Measurements from ENCODE around the gene TRIM4.
A peak's percentile ranks its signal among the peaks of the same experiment; 100 is the strongest.
"Not testable (repeated sequence)": the region's sequence is repeated elsewhere in the genome, so short reads cannot be mapped to it uniquely, and the experiment has no call there.

The TRIM4 gene

GRCh38 chr7:99918959-99919813 lies at the start of gene TRIM4:
TSS of gene TRIM4 (minus strand) at chr7:99919530. CDS start at chr7:99919401, 129 bp downstream.
- peak; percentile 83 for DNase-seq (ENCODE audit: low read depth)

- no peak for DNase-seq (ENCODE audit: low read depth)
Observed at GRCh38 chr7:99958564-99959227, 39.4 kb upstream of the TRIM4 start.

- no peak for DNase-seq (ENCODE audit: low read depth)
Observed at GRCh38 chr7:99955247-99955646, 35.9 kb upstream of the TRIM4 start.

- DNase-seq (ENCODE audit: low read depth) = not testable (repeated sequence)
Observed at GRCh38 chr7:99954643-99955042, 35.3 kb upstream of the TRIM4 start.

- DNase-seq (ENCODE audit: low read depth) = peak; percentile 56
Observed at GRCh38 chr7:99953649-99954048, 34.3 kb upstream of the TRIM4 start.

- not testable (repeated sequence) for DNase-seq (ENCODE audit: low read depth)
Observed at GRCh38 chr7:99952649-99953048, 33.3 kb upstream of the TRIM4 start.

GRCh38 chr7:99950819-99951218 lies 31.5 kb upstream of the TRIM4 start:
- DNase-seq (ENCODE audit: low read depth) = not testable (repeated sequence)

- DNase-seq (ENCODE audit: low read depth) = no peak
Observed at GRCh38 chr7:99949645-99950228, 30.4 kb upstream of the TRIM4 start.

- DNase-seq (ENCODE audit: low read depth) = no peak
Observed at GRCh38 chr7:99947608-99948007, 28.3 kb upstream of the TRIM4 start.

GRCh38 chr7:99944497-99945070 lies 25.3 kb upstream of the TRIM4 start:
- no peak for DNase-seq (ENCODE audit: low read depth)

- DNase-seq (ENCODE audit: low read depth) = no peak
Observed at GRCh38 chr7:99943641-99944496, 24.5 kb upstream of the TRIM4 start.

GRCh38 chr7:99938296-99938695 lies 19.0 kb upstream of the TRIM4 start:
- no peak for DNase-seq (ENCODE audit: low read depth)

- DNase-seq (ENCODE audit: low read depth) = not testable (repeated sequence)
Observed at GRCh38 chr7:99935009-99935408, 15.7 kb upstream of the TRIM4 start.

- DNase-seq (ENCODE audit: low read depth) = no peak
Observed at GRCh38 chr7:99930376-99930775, 11.0 kb upstream of the TRIM4 start.

GRCh38 chr7:99929730-99930053 lies 10.4 kb upstream of the TRIM4 start:
- no peak for DNase-seq (ENCODE audit: low read depth)

GRCh38 chr7:99928994-99929729 lies 9.8 kb upstream of the TRIM4 start, which contains the start of gene GJC3:
TSS of gene GJC3 (minus strand) at chr7:99929620. CDS start at chr7:99929620, 0 bp downstream.
- DNase-seq (ENCODE audit: low read depth) = peak; percentile 42

GRCh38 chr7:99928188-99928587 lies 8.9 kb upstream of the TRIM4 start:
- DNase-seq (ENCODE audit: low read depth) = no peak

GRCh38 chr7:99927536-99927935 lies 8.2 kb upstream of the TRIM4 start:
- no peak for DNase-seq (ENCODE audit: low read depth)

GRCh38 chr7:99926321-99926720 lies 7.0 kb upstream of the TRIM4 start:
- no peak for DNase-seq (ENCODE audit: low read depth)

- DNase-seq (ENCODE audit: low read depth) = no peak
Observed at GRCh38 chr7:99923200-99923599, 3.9 kb upstream of the TRIM4 start.

- DNase-seq (ENCODE audit: low read depth) = no peak
Observed at GRCh38 chr7:99920149-99920548, 819 bp upstream of the TRIM4 start.
